Head of caudate nucleus (tissue), 42 donors: ENCODE results near the gene SRP9.
"Not testable (repeated sequence)": the region's sequence is repeated elsewhere in the genome, so short reads cannot be mapped to it uniquely, and the experiment has no call there.

Experiments
- DNase-seq, 42 donors: peaks; one replicate each; pipeline versions ENCODE4 v3.0.0 to v3.0.0-alpha.2; 2020 to 2021; ENCODE audit warnings: mixed read lengths in 7 of 42
- intact Hi-C: fragments of 100-400 bp; cut with DNase I; formaldehyde crosslinking; loops from one replicate; pipeline ENCODE4 v1.15.0; 2022

Gene SRP9

GRCh38 chr1:225770561-225771248 is 6.9 kb upstream of the SRP9 start:
- DNase-seq: peak in 19 of 42 donors; percentile 24 to 68 (median 46)
- intact Hi-C loops: loop anchor here (10.0 kb wide), 1 partner anchor 116 kb away; the partner anchor contains the start of gene ENAH

- intact Hi-C loops: loop anchor here (1.0 to 10.0 kb wide), 2 partner anchors 117 to 296 kb away; partner anchors contain the start of gene ENAH
- no peak for DNase-seq
Observed at GRCh38 chr1:225771661-225772322, 5.8 kb upstream of the SRP9 start.

- intact Hi-C loops: loop anchor here (1.0 to 10.0 kb wide), 2 partner anchors 118 to 297 kb away; partner anchors contain the start of gene ENAH
- peak; percentile 65 to 93 (median 83) for DNase-seq
Observed at GRCh38 chr1:225772323-225772768, 5.3 kb upstream of the SRP9 start.

- peak in 1 of 42 donors; percentile 38 for DNase-seq
- intact Hi-C loops: loop anchor here (1.0 to 10.0 kb wide), 2 partner anchors 118 to 298 kb away; partner anchors contain the start of gene ENAH
Observed at GRCh38 chr1:225772848-225773247, 4.8 kb upstream of the SRP9 start.

- peak in 1 of 42 donors; percentile 38 for DNase-seq
- intact Hi-C loops: loop anchor here (5.0 to 10.0 kb wide), 3 partner anchors 38 to 203 kb away; partner anchors contain the start of genes ENAH and EPHX1
Observed at GRCh38 chr1:225774281-225775147, 3.1 kb upstream of the SRP9 start.

GRCh38 chr1:225776294-225776693 is 1.3 kb upstream of the SRP9 start:
- peak in 1 of 42 donors; percentile 31 for DNase-seq
- intact Hi-C loops: loop anchor here (5.0 to 10.0 kb wide), 3 partner anchors 36 to 201 kb away; partner anchors contain the start of genes ENAH and EPHX1

GRCh38 chr1:225777058-225777582 is 506 bp upstream of the SRP9 start:
- peak in 2 of 42 donors; percentile 19 to 53 for DNase-seq
- intact Hi-C loops: loop anchor here (5.0 to 10.0 kb wide), 3 partner anchors 35 to 200 kb away; partner anchors contain the start of genes ENAH and EPHX1

GRCh38 chr1:225778337-225778669 is 677 bp downstream of the SRP9 start:
- DNase-seq: no peak
- intact Hi-C loops: loop anchor here (5.0 to 10.0 kb wide), 3 partner anchors 34 to 199 kb away; partner anchors contain the start of genes ENAH and EPHX1

- intact Hi-C loops: loop anchor here (5.0 to 10.0 kb wide), 3 partner anchors 33 to 198 kb away; partner anchors contain the start of genes ENAH and EPHX1
- DNase-seq: peak in 1 of 42 donors; percentile 41
Observed at GRCh38 chr1:225779165-225779564, 1.5 kb downstream of the SRP9 start.

GRCh38 chr1:225780134-225780533 is 2.5 kb downstream of the SRP9 start:
- intact Hi-C loops: no loop called here
- no peak for DNase-seq

GRCh38 chr1:225780630-225781029 is 3.0 kb downstream of the SRP9 start:
- intact Hi-C loops: no loop called here
- DNase-seq: no peak

GRCh38 chr1:225789142-225789541 is 11.5 kb downstream of the SRP9 start:
- intact Hi-C loops, DNase-seq: not testable (repeated sequence)

- intact Hi-C loops: no loop called here
Observed at GRCh38 chr1:225794954-225795353, 17.3 kb downstream of the SRP9 start.

GRCh38 chr1:225796097-225796496 is 18.5 kb downstream of the SRP9 start:
- intact Hi-C loops: not testable (repeated sequence)
- peak in 1 of 42 donors; percentile 26 for DNase-seq

More at GRCh38 chr1:225794954-225795353, 17.3 kb downstream of the SRP9 start:
- no peak for DNase-seq

- intact Hi-C loops: not testable (repeated sequence)
- DNase-seq: peak in 1 of 42 donors; percentile 3
Observed at GRCh38 chr1:225801146-225801545, 23.5 kb downstream of the SRP9 start.

- DNase-seq: no peak
- intact Hi-C loops: no loop called here
Observed at GRCh38 chr1:225806249-225806648, 28.6 kb downstream of the SRP9 start.

- intact Hi-C loops: not testable (repeated sequence)
Observed at GRCh38 chr1:225806736-225807135, 29.1 kb downstream of the SRP9 start.

GRCh38 chr1:225808136-225808535 is 30.5 kb downstream of the SRP9 start:
- intact Hi-C loops: no loop called here

More at GRCh38 chr1:225806736-225807135, 29.1 kb downstream of the SRP9 start:
- not testable (repeated sequence) for DNase-seq

More at GRCh38 chr1:225808136-225808535, 30.5 kb downstream of the SRP9 start:
- peak in 1 of 42 donors; percentile 3 for DNase-seq
